GM18907 (cell line): ENCODE measurements around the gene OR10G7.

Experiments
- ATAC-seq: cut with Tn5 transposase; IDR thresholded peaks from one replicate; pipeline ENCODE4 v1.9.1; 2021; ENCODE audit warnings: mild to moderate bottlenecking, moderate library complexity; ENCODE audit not compliant: unreplicated experiment

Gene OR10G7, protein sequence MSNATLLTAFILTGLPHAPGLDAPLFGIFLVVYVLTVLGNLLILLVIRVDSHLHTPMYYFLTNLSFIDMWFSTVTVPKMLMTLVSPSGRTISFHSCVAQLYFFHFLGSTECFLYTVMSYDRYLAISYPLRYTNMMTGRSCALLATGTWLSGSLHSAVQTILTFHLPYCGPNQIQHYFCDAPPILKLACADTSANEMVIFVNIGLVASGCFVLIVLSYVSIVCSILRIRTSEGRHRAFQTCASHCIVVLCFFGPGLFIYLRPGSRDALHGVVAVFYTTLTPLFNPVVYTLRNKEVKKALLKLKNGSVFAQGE

DNA sequence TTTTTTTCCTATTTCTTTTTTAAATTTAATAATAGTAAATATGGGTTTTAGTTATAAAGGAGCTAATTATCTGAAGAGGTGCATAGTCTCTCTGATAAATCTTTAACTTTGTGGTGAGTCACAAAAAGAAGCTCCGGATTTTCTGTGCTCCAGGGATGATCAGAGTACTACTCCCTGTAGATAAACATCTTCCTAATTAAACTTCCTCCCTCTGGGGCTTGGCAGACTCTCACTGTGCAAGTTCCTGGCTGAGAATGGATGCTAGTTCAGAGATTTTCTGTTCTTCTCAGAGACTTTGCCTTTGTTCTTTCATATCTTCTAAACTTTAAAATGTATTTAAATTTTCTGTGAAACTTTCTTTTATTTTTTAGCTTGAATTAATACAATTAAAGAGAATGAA lies at the start of gene OR10G7:
Gene OR10G7 (minus strand): TSS at position 72 of the 400 bp plus-strand sequence. CDS start 2,324 bp downstream, outside the sequence.
- ATAC-seq: no peak

DNA sequence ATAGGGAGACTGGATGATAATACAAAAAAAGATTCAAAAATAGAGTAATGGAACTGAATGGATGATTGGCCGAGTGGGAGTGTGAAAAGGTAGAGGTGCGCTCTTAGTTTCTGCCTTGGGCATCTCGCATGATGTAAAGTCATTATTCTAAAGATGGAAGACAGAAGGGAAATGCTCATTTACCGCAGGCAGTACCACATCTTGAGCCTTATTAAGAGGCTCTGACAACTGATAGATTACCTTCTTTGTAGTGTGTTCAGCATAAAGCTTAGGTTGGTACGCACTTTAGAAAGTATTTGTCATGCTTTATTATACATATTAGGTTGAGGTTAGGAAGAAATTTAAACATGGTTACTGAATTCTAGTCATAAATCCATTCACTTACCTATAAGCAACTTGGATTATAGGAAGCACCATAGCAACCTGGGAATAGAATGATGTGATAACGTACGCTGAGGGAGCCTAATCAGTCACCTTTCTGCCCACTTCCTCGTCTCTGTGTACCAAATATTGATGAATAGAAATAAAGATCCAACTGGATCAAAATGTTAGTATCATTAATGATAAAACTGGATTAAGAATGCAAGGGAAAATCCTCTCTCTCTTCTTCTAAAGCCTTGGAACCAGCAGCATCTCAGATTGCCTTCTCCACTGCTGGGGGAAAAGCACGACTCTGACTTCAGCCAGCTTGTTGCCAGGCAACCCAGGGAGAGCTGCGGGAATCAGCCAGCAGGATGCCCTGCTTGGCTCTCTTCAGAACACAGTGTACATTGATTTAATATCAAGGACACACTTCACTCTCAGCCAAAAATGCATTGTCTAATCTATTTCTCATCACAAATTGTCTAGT lies 45.1 kb upstream of the OR10G7 start:
- ATAC-seq: no peak

DNA sequence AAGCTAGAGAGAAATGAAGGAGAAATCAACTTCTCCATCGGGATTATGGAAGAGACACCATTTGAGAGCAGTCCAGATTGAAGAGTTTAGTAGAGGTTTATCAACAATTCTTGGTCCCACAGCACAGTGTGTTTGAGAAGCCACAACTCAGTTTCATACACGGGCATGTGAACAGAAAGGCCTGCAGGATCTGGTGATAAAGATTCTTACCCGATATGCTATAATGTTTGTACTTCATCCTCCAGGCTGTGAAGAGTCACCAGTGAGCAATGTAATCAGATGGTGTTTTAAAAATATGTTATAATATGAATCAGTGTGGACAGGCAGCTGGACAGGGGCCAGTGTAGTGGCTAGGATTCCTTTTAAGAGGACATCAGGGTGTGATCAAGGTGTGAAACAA lies 44.5 kb upstream of the OR10G7 start:
- no peak for ATAC-seq

DNA sequence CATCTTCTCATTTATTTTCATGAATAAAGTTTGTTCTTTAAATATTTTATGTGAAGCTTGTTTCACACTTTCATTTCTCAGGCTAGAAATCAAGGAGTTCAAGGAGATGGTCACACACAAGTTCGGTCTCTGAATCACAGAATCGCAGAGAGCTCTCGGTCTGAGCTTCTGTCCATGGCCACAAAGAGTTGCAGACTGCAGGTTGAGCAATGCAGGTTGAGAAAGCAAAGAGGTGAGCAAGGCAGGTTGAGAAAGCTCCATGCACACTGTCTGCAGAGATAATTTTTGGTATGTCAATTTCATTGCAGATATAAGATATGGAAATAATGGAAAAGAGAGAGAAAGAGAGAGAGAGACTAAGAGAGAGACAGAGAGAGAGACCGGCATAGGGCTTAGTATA lies 41.2 kb upstream of the OR10G7 start:
- no peak for ATAC-seq

DNA sequence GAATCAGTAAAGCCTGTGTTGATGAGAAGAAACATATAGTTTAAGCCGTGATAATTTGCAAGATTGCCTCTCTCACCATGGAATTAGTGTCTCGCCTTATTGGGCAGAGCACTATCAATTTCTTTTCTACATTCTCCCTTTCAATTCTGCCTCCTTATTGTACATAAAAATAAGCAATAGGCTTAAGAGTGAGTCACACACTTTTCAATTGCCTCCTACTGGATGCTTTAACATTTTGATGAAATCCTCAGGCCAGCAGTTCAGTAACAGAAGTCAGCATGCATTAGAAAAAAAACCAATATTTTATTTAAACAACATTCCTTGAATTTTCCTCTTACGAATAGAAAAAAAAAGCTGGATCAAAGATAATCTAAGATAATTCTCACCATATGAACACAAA lies 40.4 kb upstream of the OR10G7 start:
- no peak for ATAC-seq

DNA sequence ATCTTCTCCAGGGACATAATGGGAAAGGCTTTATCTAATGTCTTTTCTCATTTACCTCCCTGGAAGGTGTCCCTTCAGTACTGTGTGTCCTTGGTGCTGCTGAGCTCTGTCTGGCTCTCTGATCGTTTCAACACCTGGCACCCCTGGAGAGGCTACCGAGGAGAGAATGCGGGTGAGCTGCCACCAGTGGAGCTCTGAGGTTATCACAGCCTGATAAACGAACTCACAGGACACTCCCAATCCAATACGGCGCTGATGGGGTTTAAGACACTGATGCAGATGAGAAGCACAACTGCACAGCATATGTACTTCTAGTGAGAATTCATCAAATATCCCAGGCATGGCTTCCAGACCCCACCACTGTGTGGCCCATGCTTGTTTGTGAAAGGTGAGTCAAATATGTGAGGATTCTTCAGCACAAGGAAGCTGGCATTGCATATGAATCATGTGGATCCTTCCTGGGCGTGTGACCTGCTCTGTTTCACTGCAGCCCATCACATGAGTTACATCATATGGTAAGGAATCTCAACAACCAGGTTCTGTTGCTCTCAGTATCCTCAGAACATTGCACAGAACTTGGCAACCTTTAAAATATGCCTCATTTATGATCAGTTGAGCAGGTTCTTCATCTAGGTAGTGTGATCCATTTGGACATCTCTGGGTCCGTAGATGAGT lies 39.3 kb upstream of the OR10G7 start:
- ATAC-seq: no peak

DNA sequence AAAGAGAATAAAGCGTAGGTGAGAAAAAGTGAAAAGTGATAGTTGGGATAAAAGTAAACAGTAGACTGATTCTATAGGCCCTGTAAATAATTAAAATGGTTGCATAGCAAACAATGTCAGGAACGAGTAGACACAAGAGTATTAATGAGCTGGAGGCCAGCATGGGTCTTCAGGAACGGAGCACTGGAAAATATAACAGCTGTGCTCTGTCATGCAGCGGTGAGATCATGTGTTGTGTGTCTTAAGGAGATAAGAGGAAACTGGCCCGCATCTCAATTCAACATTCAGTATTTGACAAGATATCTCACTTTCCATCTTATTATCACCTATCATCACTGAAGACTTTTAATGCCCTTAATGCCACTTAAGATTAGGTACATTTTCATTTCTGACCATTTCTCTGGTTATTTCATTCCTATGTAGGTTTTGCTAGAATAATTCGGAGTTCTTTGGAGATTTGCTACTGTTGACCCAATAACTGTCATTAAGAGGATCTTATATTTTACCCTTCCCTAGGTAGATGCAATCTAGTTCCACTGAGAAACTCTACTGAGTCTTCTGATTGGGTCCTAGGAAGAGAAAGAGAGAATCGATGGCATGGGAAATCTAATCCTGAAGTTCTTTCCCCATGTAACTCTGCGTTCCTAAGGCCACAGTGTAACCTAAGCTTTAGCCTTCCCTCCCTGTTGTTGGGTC lies 38.7 kb upstream of the OR10G7 start:
- no peak for ATAC-seq

DNA sequence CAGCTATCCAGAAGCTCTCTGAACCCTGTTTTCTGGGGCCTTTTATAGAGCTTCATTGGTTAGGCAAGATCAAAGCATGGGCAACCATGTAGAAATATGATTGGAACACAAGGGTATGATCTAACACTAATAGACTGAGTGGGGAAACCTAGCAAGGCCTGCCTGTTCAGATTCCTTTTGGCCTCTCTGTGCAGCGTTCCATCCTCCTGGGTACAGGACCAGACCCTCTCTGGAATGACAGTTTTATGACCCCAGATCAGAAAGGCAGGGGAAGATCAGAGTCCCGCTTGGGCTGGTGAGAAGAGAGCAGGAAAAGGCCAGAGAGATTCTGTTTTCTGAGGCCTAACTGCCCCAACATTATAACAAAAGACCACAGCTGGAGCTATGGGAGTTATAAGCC lies 37.5 kb upstream of the OR10G7 start:
- ATAC-seq: no peak

DNA sequence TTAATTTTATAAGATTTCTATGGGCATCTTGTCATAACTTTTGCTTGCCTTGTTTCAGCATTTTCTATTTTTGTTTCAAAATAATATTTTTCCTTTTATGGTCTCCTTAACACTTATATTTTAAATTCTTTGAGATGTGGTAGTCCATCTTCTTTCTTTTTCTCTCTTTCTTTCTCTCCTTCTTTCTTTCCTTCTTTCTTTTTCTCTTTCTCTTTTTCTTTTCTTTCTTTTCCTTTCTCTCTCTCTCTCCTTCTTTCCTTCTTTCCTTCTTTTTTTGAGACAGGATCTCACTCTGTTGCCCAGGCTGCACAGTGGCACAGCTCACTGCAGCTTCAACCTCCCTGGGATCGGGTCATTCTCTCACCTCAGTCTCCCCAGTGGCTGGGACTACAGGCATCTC lies 36.1 kb upstream of the OR10G7 start:
- ATAC-seq: no peak

DNA sequence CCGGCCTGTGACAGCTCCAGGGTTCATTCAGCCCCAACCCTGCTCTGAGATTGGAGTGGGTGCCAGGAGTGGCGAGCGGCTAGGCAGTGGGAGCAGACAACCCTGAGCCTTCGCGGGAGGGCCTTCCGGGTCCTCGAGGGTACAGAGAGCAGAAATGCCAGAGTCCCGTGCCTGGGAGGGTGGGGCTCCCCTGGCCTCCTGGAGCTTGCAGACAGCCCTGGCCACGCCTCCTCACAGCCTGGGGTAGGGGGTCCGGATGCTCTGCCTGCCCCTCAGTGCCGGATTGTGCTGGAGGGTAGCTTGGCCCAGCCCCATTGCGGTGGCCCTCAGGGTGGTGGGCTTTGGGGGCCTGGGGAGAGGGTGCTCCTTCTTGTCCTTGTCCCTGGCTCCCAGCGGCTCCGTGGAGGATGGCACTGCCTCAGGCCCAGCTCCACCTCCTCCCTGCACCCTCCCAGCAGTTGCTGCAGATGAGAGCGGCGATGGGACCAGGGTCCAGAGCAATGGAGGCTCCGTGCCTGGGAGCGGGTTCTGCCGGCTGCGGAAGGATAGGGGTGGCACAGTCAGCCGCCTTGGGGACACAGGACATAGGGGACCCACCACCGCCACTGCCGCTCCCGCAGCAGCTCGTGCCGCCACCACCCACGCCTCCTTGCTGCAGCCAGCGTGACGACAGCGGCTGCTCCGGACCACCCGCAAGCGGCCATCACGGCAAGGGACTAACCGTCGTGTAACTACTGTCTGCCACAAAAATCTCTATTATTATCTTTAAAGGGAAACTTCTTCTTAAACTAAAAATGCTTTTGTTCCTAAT lies 34.9 kb upstream of the OR10G7 start:
- peak; percentile 63 for ATAC-seq

DNA sequence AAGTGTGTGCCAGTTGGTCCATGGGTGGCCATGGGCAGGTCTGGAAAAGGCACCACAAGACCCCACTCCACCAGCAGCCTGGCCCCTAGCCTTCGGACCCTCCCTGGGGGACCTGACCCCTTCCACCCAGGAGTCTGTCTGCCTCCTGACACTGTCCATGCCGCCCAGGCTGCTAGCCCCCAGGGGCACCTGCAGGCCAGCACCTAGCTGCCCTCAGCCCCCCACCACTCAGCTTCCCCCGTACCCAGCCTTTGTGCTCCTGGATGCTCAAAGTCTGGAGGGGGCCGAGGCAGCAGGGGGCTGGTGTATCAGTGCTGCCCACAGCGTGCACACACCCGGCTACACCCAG lies 34.3 kb upstream of the OR10G7 start:
- no peak for ATAC-seq

DNA sequence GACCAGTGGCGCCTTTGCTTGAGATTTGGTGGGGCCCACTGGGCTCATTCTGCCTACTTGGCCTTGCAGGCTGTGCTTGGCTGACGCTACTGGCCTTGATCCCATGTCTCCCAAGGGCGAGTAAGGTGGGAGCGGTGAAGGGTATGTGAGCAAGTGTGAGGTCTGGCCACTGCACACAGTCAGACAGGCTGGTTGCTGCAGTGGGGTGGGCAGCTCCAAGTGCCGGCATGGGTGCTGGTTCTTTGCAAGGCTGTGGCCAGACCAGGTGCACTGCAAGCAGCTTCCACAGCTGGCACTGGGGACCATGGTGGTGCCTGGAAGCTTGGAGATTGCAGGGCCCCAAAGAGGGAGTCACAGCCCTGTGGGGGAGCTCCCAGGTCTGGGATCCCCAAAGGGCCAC lies 33.4 kb upstream of the OR10G7 start:
- ATAC-seq: no peak

DNA sequence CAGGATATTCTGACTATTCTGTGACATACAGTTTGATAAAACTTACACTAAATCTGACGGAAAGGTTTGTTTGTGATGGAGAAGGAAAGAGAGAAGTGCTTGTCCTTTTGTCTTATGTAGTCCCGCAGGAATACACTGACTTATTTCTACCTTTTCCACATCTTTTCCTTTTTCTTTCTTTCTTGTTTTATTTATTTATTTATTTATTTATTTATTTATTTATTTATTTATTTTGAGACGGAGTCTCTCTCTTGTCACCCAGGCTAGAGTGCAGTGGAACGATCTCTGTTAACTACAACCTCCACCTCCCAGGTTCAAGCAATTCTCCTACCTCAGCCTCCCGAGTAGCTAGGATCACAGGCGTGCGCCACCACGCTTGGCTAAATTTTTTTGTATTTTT lies 31.0 kb upstream of the OR10G7 start:
- ATAC-seq: no peak

DNA sequence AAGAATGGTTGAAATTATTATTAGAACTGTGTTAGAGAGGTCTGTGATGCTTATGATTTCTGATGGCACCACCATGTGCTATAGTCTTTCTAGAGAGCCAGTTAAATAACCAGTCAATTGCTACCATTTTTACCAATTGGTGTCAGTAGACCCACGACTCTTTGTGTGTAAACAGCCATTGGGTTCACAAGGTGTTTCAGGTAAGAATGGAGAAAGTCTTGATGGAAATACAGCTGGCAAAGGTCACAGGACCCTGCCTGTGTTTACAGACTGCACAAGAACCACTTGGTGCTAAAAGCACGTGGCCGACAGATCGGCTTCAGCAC lies 30.5 kb upstream of the OR10G7 start:
- no peak for ATAC-seq

DNA sequence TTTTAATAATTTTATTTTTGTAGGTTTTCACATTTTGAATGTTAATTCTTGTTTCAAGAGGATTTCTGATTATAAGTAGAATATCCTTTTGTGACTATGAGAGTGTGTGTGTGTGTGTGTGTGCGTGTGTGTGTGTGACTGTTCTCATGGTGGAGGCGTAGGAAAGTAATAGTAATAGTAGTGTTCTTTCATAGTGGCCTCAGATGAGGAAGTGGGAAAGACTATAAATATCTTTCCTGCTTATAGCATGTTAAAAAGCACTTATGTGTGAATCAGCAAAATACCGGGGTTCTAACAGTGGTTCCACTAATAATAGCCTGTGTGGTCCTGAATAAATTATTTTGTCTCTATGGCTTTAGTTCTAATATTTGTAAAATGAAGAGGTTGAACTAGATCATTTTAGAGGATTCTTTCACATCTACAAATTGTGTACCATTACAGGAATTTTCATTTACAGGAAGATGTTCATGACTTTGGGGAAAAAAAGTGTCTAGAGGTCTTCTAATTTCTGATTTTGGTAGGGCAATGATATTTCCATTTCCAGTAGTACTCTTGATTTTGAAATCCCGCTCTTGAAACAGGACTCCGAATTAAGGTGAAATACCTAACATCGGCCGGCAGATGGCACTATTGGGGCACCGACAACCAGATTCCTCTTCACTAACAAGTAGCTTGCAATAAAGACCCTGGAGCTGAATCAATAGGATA lies 29.9 kb upstream of the OR10G7 start:
- ATAC-seq: peak; percentile 88

DNA sequence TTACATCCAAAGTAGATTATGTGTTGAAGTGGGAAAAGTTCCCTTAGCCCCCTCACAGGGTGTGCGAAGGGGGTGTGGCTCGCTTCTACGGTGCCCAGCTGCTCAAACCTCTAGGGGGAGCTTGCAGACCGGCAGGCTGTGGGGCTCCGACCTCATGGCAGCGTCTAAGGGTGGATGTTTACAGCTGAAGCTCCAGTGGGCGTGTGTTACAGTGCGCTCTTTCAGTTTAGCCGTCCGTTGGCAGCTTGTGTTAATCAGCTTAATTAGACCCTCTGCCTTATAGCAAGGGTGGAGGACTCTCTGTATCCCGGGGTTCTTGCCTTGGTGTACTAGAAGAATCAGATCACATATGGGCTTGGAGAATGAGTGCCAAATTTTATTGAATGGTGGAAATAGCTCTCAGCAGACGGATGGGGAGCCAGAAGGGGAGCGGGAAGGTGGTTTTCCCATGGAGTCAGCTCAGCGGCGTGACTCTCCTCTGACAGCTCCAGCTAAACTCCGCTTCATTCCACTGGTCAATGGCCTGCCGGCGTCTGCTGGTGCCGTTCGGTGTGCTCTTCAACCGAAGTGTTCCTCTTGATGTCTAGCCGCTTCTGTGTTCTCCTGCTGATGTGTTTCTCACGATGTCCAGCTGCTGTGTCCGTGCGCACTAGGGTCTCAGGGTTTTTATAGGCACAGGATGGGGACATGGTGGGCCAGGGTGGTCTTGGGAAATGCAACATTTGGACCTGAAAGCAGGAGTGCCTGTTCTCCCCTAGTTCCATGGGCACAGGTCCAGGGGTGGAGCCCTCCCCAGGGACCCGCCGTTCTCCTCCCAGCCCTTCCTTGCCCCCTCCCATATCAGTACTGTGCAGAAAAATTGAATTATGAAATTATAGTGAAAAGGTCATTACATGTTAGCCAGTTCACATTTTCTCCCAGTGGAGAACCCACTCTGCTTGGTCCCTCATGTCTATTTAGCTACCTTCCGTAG lies 28.6 kb upstream of the OR10G7 start:
- peak; percentile 84 for ATAC-seq

DNA sequence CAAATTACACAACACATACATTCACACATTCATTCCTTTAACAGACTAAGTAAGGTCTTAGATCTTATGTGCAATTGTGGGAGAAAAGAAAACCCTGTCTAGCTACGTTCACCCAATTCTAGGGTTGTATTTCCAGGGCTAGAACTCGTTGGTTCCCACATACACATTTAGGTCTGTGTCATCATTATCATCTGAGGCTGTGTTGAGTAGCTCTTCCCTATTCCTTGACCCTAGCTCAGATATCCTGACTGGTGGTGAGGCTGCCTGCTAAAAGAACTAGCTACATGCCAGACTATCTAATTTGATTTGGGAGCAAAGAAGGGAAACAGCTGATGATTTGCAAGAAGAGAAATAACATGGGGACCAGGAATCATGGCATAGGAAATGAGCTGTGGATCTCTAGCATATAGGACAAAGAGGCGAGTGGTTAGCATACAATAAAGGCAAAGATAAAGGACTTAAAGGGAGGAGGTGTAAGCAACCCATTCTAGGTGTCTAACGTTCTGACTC lies 27.5 kb upstream of the OR10G7 start:
- no peak for ATAC-seq

DNA sequence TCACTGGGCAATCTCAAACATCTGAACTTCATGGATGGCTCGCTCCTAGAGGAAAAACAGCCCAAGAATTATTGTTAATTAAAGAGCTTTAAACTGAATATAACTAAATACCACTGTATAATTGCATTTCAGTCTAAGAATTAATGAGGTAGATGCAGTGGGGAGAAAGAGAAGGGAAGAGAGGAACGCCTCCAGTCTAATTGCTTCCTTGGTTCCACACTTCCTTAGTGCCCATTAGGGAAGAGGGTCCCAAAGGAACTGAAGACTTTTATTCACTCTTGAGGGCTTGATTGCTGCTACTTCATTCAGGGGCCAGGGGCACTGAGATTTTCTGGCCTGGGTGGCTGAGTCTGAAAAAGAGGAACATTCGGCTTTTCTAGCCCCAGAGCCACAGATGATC lies 11.8 kb upstream of the OR10G7 start:
- ATAC-seq: no peak

DNA sequence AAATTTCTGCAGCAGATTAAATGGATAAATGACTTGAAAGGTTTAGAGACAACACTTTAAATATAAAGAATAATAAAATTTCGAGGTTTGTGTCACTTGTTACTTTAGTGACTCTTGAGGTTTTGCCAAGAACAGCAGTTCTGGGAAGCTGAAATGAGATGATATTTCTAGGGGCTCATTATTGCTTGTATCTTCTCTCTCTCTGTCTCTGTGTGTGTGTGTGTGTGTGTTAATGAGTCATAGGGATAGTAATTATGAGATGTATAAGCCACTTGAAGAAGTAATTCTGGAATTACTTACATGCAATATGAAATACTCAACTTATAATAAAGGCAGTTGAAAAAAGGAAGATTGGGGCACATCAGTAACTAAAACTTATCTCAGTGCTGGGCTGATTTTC lies 9.6 kb upstream of the OR10G7 start:
- ATAC-seq: no peak
